Gastrocnemius medialis (tissue), 4 donors: ENCODE measurements around the gene SPSB1. TPM values are rescaled to one million over a fixed set of nuclear protein-coding genes. Genes with fewer than 3 reads are reported as not detected.

Experiments used
- ATAC-seq, 2 donors: fragments of 150-250 bp; one replicate each; pipeline ENCODE4 v1.9.1; 2016
- DNase-seq, 2 donors: peaks; one replicate each; pipeline ENCODE4 v3.0.0-alpha.2; 2019
- H3K27ac ChIP-seq, 4 donors: fragments of 200-600 bp; sonication (generic); 1 replicate in 1 of 4; 2 replicates in 3 of 4; pipeline ENCODE4 v1.5.1; 2016 to 2018; ENCODE audit warnings: mild to moderate bottlenecking in 2 of 4, moderate library complexity in 1 of 4
- H3K27me3 ChIP-seq, 3 donors: fragments of 200-600 bp; sonication (generic) in 2 of 3; 1 replicate in 1 of 3; 2 replicates in 2 of 3; pipeline versions ENCODE4 v1.5.1 to v1.6.0; 2016 to 2019; ENCODE audit warnings: mild to moderate bottlenecking in 1 of 3, moderate library complexity in 1 of 3
- H3K36me3 ChIP-seq, 2 donors: fragments of 200-600 bp; sonication (generic) in 1 of 2; one replicate each; pipeline ENCODE4 v1.5.1; 2017 to 2018
- H3K4me1 ChIP-seq, 2 donors: fragments of 200-600 bp; sonication (generic) in 1 of 2; one replicate each; pipeline ENCODE4 v1.5.1; 2016 to 2017; ENCODE audit warnings: mild to moderate bottlenecking in 2 of 2
- H3K4me3 ChIP-seq, 4 donors: fragments of 200-600 bp; sonication (generic) in 3 of 4; 1 replicate in 1 of 4; 2 replicates in 3 of 4; pipeline ENCODE4 v1.5.1; 2016 to 2019; ENCODE audit warnings: mild to moderate bottlenecking in 2 of 4
- H3K9me3 ChIP-seq, 3 donors: fragments of 200-600 bp; sonication (generic) in 2 of 3; 1 replicate in 1 of 3; 2 replicates in 2 of 3; pipeline ENCODE4 v1.5.1; 2016 to 2019
- CTCF ChIP-seq, 5 experiments: fragments of 450-650 bp in 3 of 5; fragments of 200-600 bp in 2 of 5; sonication (generic) in 2 of 5; IDR thresholded peaks in 4 of 5; conservative IDR thresholded peaks in 1 of 5; 1 replicate in 4 of 5; 2 replicates in 1 of 5; pipeline ENCODE4 v1.5.1; 2016 to 2019; ENCODE audit warnings: antibody characterized with exemption in 5 of 5, mild to moderate bottlenecking in 3 of 5, moderate library complexity in 3 of 5
- POLR2A ChIP-seq, 2 donors: fragments of 450-650 bp; IDR thresholded peaks; one replicate each; pipeline ENCODE4 v1.6.1; 2017; ENCODE audit warnings: antibody characterized with exemption in 2 of 2, mild to moderate bottlenecking in 2 of 2, moderate library complexity in 2 of 2
- in situ Hi-C, 4 donors: fragments of 200-750 bp; cut with MboI; loops; one replicate each; pipeline versions ENCODE4 v1.15.0 to v1.8.0; 2017; ENCODE audit warnings: low sequenced_read_pairs in 4 of 4
- intact Hi-C: fragments of 100-400 bp; cut with DNase I; formaldehyde crosslinking; loops from one replicate; pipeline ENCODE4 v1.15.1; 2023; ENCODE audit warnings: low total_unique reads
- total RNA-seq, 4 donors: library from RNA; depleted of rRNA; stranded (reverse); fragments of >200 nt; gene quantifications; one replicate each; pipeline versions ENCODE4 v1.1.0 to v1.2.3, GENCODE V29; 2016

SPSB1 gene
- total RNA-seq, 4 donors from 2014 or later, result 40.4 to 161 (median 56.6) TPM

DNA sequence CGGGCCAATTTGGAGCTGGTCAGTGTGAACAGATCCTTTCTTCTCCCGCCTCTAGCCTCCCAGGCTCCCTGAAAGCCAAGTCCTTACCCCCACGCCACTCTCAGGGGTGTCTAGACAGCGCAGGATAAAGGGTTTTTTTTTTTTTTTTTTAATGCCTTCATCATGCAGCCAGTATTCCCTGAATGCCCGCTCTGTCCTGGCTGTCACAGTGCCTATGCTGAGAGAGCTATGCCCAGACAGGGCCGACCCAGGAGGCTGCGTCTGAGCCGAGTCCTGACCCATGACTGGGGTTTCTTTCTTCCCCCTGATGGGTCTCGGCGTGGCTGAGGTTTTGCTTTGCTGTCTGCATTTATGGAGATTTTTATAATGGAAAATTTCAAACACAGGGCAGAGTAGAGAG lies 18.3 kb downstream of the SPSB1 start:
- peaks cover 12 to 18% of the 10 kb centered on the region in 2 donors for H3K4me1 ChIP-seq
- no peak for TF ChIP-seq POLR2A (IDR thresholded peaks at IDR 0.05)
- no peak for TF ChIP-seq CTCF (IDR thresholded peaks at IDR 0.05 in 4 of 5, conservative IDR thresholded peaks at IDR 0.05 in 1 of 5)

DNA sequence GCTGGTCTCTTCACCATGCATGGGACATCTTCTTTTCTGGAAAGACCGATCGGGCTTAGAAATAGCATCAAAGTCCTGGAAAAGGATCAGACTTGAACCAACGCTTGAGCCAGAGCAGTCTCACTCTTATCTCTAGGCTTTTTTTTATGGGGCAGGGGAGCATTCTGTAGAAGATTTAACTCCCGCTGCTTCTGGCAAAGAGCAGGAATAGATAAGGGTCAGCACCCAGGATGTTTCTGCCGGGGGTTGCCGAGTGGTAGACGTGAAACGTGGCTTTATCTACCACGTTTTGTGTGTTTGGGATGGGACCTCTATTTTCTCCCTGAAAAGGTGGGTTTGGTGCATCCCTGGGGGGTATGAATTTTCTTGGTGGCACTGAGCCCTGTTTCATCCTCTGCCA lies 18.8 kb downstream of the SPSB1 start:
- Histone ChIP-seq H3K27ac (no peak overlapping the region), H3K4me3 (no peak overlapping the region), H3K9me3 (no peaks in the 10 kb centered on the region), H3K27me3 (no peaks in the 10 kb centered on the region), H3K4me1 (peaks cover 13 to 18% of the 10 kb centered on the region in 2 donors), H3K36me3 (no peaks in the 10 kb centered on the region)
- TF ChIP-seq POLR2A (IDR thresholded peaks at IDR 0.05) (no peak), CTCF (IDR thresholded peaks at IDR 0.05 in 4 of 5, conservative IDR thresholded peaks at IDR 0.05 in 1 of 5) (no peak)
- in situ Hi-C loops, result no loop called here
- no peak for DNase-seq
- intact Hi-C loops, result no loop called here
- ATAC-seq, result no peak

More for the DNA sequence above, 18.3 kb downstream of the SPSB1 start:
- intact Hi-C loops, result no loop called here
- H3K9me3 ChIP-seq, result no peaks in the 10 kb centered on the region
- no peak for DNase-seq
- H3K4me3 ChIP-seq, result no peak overlapping the region
- H3K27me3 ChIP-seq, result no peaks in the 10 kb centered on the region
- no peak overlapping the region for H3K27ac ChIP-seq
- no peaks in the 10 kb centered on the region for H3K36me3 ChIP-seq
- in situ Hi-C loops, result no loop called here
- ATAC-seq, result no peak

DNA sequence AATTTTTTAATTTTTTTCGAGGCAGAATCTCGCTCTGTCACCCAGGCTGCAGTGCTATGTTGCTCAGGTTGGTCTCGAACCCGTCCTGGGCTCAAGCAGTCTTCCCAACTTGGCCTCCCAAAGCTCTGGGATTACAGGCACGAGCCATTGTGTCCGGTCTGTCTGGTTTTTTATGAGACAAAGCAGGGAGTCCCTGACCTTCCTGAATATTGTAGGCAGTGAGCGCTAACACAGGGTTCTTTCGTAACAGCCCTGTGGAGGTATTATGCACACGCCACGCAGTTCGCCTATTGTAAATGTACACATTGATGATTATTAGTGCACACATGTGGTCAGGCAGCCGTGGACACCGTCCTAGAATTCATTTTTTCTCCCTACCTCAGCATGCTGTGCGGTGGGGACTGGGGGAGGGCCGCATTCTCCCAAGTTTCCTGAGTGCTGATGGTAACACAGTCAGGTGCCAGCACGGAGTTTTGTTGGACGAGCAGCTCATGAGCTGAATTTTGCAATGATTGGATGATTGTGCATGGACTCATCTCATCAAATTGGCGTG lies 19.6 kb downstream of the SPSB1 start:
- H3K4me1 ChIP-seq, result peaks cover 13 to 15% of the 10 kb centered on the region in 2 donors
- H3K9me3 ChIP-seq, result no peaks in the 10 kb centered on the region
- intact Hi-C loops (no loop called here), in situ Hi-C loops (no loop called here)
- no peak overlapping the region for H3K4me3 ChIP-seq
- no peaks in the 10 kb centered on the region for H3K36me3 ChIP-seq
- DNase-seq, result no peak
- H3K27ac ChIP-seq, result no peak overlapping the region
- ATAC-seq, result no peak
- H3K27me3 ChIP-seq, result no peaks in the 10 kb centered on the region
- TF ChIP-seq POLR2A (IDR thresholded peaks at IDR 0.05) (no peak), CTCF (IDR thresholded peaks at IDR 0.05 in 4 of 5, conservative IDR thresholded peaks at IDR 0.05 in 1 of 5) (no peak)

GRCh38 chr1:9313576-9313975 lies 20.9 kb downstream of the SPSB1 start:
- no peak for TF ChIP-seq POLR2A (IDR thresholded peaks at IDR 0.05)
- TF ChIP-seq CTCF (IDR thresholded peaks at IDR 0.05 in 4 of 5, conservative IDR thresholded peaks at IDR 0.05 in 1 of 5), result no peak

DNA sequence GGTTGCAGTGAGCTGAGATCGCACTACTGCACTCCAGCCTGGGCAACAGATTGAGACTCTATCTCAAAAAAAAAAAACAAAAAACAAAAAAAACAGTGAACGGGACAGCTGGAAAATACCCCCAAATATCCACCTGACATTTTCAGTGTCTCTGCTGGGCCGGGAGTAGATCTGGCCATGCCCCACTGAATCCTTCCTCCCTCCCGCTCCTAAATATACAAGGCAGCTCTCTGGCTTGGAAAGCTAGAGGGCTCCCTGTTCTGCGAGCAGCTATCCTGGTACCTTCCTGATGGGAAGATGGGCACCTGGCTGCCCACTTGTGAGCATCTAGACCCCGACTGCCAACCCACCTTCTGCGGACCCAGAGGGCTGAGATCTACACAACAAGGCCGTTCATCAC lies 21.4 kb downstream of the SPSB1 start:
- no peak for ATAC-seq
- Histone ChIP-seq H3K27ac (no peak overlapping the region), H3K4me1 (peaks cover 19 to 21% of the 10 kb centered on the region in 2 donors), H3K4me3 (no peak overlapping the region), H3K9me3 (no peaks in the 10 kb centered on the region), H3K27me3 (no peaks in the 10 kb centered on the region), H3K36me3 (no peaks in the 10 kb centered on the region)
- TF ChIP-seq POLR2A (IDR thresholded peaks at IDR 0.05) (no peak), CTCF (IDR thresholded peaks at IDR 0.05 in 4 of 5, conservative IDR thresholded peaks at IDR 0.05 in 1 of 5) (no peak)
- DNase-seq, result no peak
- intact Hi-C loops (no loop called here), in situ Hi-C loops (no loop called here)

More at GRCh38 chr1:9313576-9313975, 20.9 kb downstream of the SPSB1 start:
- Histone ChIP-seq H3K27ac (no peak overlapping the region), H3K27me3 (no peaks in the 10 kb centered on the region), H3K4me1 (peaks cover 18 to 21% of the 10 kb centered on the region in 2 donors), H3K9me3 (no peaks in the 10 kb centered on the region), H3K4me3 (no peak overlapping the region), H3K36me3 (no peaks in the 10 kb centered on the region)
- no peak for ATAC-seq
- in situ Hi-C loops (no loop called here), intact Hi-C loops (no loop called here)
- DNase-seq, result no peak
